HG03378 (cell line): Measurements from ENCODE around the gene KCNK16.
"Not testable (repeated sequence)": the region's sequence is repeated elsewhere in the genome, so short reads cannot be mapped to it uniquely, and the experiment has no call there.

Experiments used
- ATAC-seq: cut with Tn5 transposase; IDR thresholded peaks from one replicate; pipeline ENCODE4 v1.9.1; 2021; ENCODE audit warnings: mild to moderate bottlenecking, moderate library complexity; ENCODE audit not compliant: unreplicated experiment

Gene KCNK16

GRCh38 chr6:39312912-39313525 lies 9.5 kb downstream of the KCNK16 start:
- no peak for ATAC-seq

DNA sequence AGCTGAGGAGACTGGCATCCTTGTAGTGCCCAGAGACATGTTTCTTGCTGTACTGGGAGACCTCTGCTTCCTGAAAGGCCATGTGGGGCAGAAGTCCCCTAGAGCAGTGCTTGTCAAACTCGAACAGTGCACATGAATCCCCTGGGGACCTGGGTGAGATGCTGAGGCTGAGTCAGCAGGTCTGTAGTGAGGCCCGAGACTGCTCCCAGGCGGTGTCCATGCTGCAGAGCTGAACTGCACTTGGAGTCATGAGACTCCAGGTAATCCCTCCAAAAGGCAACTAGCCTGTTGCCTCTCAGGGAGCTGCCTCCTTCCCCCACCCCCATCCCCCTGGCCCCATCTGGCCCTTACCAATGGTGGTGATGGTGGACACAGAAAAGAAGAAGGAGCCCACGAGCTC lies 12.0 kb downstream of the KCNK16 start:
- ATAC-seq = no peak

GRCh38 chr6:39309942-39310531 lies 12.5 kb downstream of the KCNK16 start:
- ATAC-seq = no peak

DNA sequence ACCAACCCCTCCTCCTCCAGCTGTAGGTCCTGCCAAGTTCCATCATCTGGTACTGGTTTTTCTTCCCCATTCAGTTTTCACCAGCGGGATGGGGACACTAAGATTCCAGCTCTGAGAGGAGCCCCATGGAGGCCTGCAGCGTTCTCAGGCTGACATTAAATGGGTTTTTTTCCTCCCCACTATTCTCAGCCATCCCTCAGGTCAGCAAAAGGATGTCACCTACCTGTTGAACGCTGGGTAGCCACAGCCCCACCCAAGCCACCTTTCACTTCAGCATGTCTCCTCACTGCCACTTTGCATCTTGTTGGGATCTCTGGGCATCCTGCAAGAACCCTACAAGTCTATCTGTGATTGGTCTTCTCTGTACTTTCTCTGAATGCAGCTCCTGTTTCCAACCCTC lies 15.0 kb downstream of the KCNK16 start:
- no peak for ATAC-seq

- no peak for ATAC-seq
Measured at GRCh38 chr6:39304951-39305350, 17.6 kb downstream of the KCNK16 start.

GRCh38 chr6:39303425-39304153 lies 18.9 kb downstream of the KCNK16 start:
- no peak for ATAC-seq

GRCh38 chr6:39302669-39303424 lies 19.7 kb downstream of the KCNK16 start:
- ATAC-seq = no peak

DNA sequence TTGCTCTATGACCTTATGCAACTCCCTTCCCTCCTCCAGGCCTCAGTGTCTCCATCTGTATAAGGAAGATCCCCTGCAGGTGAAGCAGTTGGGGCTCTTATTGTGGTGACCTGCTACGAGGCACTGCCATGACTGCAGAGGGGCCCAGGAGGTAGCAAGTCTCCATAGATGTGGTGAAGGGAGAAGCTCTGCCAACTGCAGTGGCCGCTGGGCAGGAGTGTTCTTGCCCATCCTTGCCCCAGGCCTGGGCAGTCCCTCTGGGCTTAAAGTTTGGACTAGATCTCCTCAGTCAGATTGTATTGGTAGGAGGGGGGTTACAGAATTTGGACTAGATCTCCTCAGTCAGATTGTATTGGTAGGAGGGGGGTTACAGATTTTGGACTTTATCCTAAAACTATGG lies 20.5 kb downstream of the KCNK16 start:
- no peak for ATAC-seq

DNA sequence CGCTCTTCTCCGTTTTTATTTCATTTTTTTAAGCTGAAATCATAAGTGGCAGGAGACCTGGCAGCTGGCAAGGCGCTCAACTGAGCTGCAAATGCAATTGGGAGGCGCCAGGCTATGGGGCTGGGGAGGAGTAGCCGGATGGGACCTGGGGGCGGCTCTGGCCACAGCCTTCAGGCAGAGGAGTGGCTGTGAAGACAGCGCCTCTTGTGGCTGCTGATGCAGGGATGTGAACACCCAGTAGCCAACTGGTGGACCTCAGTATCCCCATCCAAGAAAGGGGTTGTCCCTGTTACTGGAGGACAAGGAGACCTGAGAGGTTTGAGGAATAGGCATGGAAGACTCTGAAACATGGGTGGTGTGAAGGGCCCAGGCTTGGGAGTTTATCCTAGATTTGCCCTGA lies 20.9 kb downstream of the KCNK16 start:
- no peak for ATAC-seq

GRCh38 chr6:39300739-39301138 lies 21.8 kb downstream of the KCNK16 start:
- ATAC-seq = no peak

DNA sequence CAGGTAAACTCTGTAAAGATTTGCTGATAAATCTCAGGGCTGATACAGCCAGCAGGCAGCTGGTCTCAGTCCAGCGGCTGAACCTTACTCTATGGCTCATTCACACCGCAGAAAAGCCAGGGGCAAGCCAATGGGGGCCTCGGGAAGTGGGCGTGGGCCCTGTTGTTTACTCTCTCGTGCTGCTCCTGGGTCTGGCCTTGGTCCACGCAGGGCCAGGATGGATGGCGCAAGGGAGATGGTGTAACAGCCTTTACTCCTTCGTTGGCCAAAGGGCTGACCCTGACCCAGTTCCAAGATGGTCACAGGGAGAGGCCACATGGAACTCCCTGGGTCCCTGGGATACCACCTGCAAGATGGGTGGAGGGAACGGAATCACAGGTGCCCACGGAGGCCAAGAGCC lies 24.4 kb downstream of the KCNK16 start:
- no peak for ATAC-seq

GRCh38 chr6:39296745-39297640 lies 25.5 kb downstream of the KCNK16 start:
- ATAC-seq = no peak

- no peak for ATAC-seq
Measured at GRCh38 chr6:39295611-39296011, 26.9 kb downstream of the KCNK16 start.

GRCh38 chr6:39294899-39295298 lies 27.6 kb downstream of the KCNK16 start:
- no peak for ATAC-seq

DNA sequence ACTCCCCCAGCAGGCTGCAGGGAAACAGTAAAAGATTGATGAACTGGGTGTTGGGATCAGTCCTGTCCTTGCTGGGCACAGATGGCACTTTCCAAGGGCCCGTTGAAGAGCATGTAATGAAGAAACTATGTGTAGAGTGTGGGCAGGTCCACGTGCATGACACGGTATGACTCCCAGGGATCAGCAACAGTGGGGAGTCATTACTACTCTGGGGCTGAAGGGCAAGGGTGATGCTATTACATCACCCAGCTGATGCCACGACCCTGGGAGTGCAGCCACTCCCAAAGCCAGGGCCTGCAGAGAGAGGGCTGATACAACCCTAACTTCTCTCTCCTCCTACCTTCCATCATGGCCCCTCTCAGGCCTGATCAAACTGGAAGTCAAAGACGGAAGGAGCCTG lies 28.4 kb downstream of the KCNK16 start:
- no peak for ATAC-seq

GRCh38 chr6:39292637-39293036 lies 29.9 kb downstream of the KCNK16 start:
- ATAC-seq = no peak

DNA sequence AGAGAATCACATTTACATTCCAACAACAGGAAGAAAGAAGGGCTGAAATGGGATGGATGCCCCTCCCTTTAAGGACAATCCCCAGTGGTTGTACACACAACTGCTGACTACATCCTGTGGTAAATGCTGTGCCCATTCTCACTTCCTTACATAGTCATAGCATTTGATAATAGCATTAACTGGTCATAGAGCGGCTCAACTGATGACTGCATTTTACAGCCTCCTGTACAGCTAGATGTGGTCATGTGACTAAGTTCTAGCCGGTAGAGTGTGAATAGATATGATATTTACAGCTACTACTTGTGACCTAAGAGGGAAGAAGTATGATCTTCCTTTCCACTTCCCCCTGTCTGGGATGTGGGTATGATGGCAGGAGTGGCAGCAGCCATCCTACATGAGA lies 33.0 kb downstream of the KCNK16 start:
- no peak for ATAC-seq

- ATAC-seq = no peak
Measured at GRCh38 chr6:39287601-39288000, 34.9 kb downstream of the KCNK16 start.

- not testable (repeated sequence) for ATAC-seq
Measured at GRCh38 chr6:39286596-39286995, 35.9 kb downstream of the KCNK16 start.

DNA sequence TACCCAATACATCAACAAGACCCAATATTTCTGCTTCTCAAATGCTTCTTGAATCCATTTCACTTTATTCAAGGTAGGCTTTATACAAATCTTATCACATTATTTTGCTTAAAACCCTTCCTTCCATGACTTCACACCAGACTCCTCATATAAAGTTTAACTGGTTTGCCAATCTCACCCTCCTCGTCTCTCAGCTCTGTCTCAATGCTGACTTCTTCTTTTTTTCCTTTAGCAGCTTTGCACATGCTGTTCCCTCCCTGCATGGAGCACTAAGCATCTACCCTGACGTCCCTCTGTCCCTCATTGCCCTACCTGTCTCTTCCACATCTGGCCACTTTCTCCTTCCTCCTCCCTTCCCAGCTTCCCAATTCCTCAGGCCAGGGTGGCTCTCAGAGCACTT lies 39.7 kb downstream of the KCNK16 start:
- no peak for ATAC-seq
